Measurements from ENCODE around the gene CAPN8.

The CAPN8 gene

GRCh38 chr1:223665592-223666312 is at the start of gene CAPN8:
CAPN8 (minus strand) TSS chr1:223665701; CDS start chr1:223665646, 55 bp downstream.
- DNase-seq (ENCODE audit: low spot score) (no peak), FAIRE-seq (no peak)

- no peak for FAIRE-seq
- peak; percentile 74 for DNase-seq (ENCODE audit: low spot score)
Observed at GRCh38 chr1:223714849-223715603, 49.5 kb upstream of the CAPN8 start.

- DNase-seq (ENCODE audit: low spot score) (no peak), FAIRE-seq (no peak)
Observed at GRCh38 chr1:223714421-223714724, 48.9 kb upstream of the CAPN8 start.

- FAIRE-seq = no peak
Observed at GRCh38 chr1:223713546-223714420, 48.3 kb upstream of the CAPN8 start.

GRCh38 chr1:223712850-223713474 is 47.5 kb upstream of the CAPN8 start:
- FAIRE-seq (no peak), DNase-seq (ENCODE audit: low spot score) (no peak)

More at GRCh38 chr1:223713546-223714420, 48.3 kb upstream of the CAPN8 start:
- no peak for DNase-seq (ENCODE audit: low spot score)

DNA sequence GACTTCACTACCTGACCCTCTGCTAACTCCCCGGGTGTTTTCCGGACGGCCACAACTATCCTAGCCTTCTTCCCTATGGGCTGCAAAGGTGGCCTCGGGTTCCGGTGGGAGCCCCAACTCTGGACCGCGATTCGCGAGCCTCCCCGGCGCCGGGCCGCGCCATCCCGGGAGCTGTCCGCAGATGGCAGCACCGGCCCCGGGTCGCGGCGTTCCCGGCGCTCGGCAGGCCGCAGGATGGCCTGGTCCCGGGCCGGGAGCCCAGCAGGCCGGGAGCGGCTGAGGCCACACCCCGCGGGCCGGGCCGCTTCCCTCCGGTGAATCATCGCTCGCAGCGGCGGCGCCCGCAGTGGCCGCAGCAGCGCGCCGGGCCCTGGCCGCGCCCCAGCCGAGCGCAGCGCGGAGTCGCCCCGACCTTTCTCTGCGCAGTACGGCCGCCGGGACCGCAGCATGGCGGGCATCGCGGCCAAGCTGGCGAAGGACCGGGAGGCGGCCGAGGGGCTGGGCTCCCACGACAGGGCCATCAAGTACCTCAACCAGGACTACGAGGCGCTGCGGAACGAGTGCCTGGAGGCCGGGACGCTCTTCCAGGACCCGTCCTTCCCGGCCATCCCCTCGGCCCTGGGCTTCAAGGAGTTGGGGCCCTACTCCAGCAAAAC is 46.8 kb upstream of the CAPN8 start, which contains the start of gene CAPN2:
TSS of gene CAPN2 (plus strand) at position 346 of the 656 bp plus-strand sequence. CDS start at position 448, 102 bp downstream.
- FAIRE-seq = no peak
- peak; percentile 87 for DNase-seq (ENCODE audit: low spot score)

GRCh38 chr1:223711747-223712193 is 46.3 kb upstream of the CAPN8 start:
- no peak for FAIRE-seq
- DNase-seq (ENCODE audit: low spot score) = no peak

DNA sequence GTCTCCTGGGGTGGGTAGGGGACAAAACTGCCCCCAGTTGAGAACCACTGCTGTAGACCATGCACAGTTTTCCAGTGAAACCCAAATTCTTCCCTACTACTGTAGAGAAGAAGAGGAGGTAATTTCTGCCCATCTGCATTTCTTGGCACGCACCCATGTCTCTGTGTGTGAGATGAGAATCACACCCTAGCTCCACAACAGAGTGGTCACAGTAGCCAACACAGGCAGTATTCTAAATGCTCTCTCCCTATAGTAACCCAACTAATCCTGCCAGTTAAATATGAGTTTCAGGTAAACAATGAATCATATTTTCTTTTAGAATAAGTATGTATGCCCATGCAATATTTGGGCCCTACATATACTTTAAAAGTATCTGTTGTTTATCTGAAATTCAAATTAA is 45.7 kb upstream of the CAPN8 start:
- DNase-seq (ENCODE audit: low spot score) (no peak), FAIRE-seq (no peak)

DNA sequence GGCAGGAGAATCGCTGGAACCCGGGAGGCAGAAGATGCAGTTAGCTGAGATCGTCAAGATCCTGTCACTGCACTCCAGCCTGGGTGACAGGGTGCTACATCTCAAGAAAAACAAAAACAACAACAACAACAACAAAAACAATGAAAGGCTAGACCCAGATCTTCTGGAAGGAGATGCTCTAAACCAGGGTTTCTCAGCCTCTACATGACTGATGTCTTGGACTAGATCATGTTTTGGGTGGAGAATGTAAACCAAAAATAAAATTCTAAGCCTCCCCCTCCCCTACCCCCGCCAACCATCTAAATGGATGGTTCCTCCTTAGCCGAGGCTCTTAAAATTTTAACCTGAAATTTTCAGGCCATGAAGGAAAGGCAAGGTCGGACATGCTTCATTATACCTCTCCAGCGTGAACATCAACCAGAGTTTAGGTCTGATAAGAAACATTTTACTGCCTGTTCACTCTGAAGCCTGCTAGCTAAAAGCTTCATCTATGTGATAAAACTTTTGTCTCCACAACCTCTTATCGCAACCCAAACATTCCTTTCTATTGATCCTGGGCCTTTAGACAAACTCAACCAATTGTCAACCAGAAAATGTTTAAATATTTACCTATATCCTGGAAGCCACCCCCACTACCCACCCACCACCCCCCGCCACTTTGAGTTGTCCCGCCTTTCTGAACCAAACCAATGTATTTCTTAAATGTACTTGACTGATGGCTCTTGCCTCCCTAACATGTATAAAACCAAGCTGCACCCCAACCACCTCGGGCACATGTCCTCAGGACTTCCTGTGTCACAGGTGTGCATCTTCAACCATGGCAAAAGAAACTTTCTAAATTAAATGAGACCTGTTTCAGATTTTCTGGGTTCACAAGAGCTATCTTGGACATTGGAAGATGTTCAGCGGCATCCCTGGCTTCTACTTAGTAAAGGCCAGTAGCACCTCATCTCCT is 45.0 kb upstream of the CAPN8 start:
- DNase-seq (ENCODE audit: low spot score) (no peak), FAIRE-seq (no peak)

DNA sequence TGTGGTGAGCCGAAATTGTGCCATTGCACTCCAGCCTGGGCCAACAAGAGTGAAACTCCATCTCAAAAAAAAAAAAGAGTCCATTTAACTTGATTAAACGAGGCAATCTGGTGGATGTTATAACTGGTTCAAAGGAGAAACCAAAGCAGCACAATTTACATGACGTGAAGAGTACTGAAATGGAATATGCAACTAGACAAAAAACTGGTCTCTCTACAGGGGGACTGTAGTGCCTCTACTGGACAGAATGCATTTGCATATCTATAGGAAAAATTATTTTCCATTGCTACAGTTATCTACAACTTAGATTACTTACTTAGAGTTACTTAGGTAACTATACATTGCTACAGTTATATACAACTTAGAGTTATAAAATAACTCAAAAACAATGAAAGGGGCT is 44.1 kb upstream of the CAPN8 start:
- DNase-seq (ENCODE audit: low spot score) (no peak), FAIRE-seq (no peak)

DNA sequence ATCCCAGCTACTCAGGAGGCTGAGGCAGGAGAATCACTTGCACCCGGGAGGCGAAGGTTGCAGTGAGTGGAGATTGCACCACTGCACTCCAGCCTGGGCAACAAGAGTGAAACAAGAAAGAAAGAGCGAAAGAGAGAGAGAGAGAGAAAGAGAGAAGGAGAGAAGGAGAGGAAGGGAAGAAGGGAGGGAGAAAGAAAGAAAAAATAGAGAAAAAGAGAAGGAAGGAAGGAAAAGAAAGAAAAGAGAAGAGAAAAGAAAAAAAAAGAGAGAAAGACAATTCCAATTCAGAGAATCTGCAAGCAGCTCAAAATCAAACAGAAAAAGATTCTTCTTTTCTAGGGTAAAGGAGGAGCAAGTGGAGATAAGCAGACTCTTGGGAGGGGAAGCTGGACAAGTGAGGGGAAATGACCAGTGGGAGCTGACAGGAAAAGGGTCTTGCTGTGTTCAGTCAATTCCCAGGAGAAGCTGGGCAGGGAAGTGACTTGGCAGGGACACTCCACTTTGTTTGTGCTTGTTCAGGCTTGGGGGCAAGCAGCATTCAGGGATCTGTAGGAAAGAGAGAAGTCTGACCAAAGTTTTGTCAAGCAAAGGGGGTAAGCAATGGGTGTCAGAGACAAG is 43.3 kb upstream of the CAPN8 start:
- no peak for DNase-seq (ENCODE audit: low spot score)
- no peak for FAIRE-seq

DNA sequence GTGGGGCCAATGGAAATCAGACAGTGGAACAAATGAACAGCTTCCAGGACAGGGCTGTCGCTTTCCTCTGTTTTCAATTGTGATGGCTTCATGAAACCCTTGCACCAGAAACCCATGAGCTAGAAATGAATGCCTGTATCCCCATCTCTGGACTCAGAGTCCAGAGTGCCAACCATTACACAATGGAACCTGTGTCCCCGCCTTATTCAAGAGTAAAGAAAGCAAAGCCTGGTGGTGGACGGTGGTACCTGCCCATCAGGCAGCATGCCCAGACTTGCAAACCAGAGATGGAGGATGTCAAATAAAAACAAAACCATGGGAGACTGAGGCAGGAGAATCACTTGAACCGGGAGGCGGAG is 42.5 kb upstream of the CAPN8 start:
- FAIRE-seq (no peak), DNase-seq (ENCODE audit: low spot score) (no peak)

DNA sequence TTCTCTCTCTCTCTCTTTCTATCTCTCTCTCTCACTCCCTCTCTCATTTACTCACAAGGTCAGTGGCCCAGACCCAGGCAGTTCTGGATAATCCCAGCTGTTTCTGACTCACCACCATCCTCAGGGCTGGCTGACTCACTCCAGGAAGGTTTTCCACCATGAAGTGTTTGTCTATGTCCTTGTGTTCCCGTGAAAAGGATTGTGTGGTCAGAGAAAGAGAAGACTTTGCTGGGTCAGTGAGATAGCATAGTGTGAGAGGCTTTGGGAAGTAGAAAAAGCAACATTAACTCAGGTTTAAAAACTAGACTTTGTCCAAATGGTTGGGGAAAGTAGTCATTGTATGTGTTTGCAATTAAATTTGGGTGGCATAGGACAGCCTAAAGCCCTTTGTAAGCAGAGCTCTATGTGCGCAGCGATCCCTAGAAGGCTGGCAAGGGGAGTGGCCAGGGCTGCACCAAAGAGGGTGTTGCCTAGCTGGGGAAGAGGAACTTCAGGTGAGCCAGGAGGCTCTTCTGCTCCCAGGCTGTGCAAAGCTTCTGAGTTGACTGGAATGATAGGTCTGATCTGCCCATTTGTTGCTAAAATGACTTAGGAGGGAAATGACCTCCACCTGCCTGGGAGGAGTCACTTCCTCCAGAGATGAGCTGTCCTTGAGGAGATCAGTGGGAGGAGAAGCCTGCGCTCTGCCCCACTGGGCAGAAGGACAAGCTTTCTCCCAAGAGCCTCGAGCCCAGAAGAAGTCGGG is 41.9 kb upstream of the CAPN8 start:
- DNase-seq (ENCODE audit: low spot score) = peak; percentile 81
- no peak for FAIRE-seq

DNA sequence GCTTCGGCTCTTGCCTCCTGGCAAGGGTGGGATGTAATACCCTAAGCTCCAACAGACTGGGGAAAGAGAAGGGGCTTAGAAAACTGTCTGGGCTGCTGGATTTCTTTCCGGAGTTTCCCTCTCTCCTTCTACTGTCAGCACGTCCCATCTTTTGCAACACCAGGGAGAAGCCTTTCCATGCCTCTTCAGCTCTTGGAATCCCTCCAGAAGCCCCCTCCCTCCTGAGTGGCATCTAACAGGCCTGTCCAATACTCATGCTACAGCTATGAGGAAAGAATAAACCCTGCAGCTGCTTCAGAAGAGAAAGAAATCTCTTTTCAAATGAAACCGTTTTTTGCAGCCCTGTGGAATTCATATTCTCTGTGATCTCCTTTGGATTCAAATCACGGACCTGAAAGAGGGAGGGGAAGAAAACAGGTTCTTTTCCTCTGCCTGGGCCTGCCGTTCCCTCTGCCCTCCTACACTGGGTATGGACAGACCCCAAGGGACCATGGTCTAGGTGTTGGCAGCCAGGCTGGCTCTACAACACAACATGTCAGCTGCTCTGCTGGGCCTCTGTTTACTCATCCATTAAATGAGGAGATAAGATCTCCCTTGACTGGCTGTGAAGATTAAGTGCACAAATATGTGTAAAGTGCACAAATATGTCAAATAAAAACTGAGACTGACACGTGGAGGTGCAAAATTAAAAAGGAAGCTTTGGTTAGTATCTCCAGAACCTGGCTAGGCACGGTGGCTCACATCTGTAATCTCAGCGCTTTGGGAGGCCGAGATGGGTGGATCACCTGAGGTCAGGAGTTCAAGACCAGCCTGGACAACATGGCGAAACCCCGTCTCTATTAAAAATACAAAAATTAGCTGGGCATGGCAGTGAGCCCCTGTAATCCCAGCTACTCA is 40.8 kb upstream of the CAPN8 start:
- no peak for DNase-seq (ENCODE audit: low spot score)
- FAIRE-seq = no peak

- DNase-seq (ENCODE audit: low spot score) = no peak
- FAIRE-seq = no peak
Observed at GRCh38 chr1:223704921-223705878, 39.7 kb upstream of the CAPN8 start.

GRCh38 chr1:223703668-223704013 is 38.1 kb upstream of the CAPN8 start:
- DNase-seq (ENCODE audit: low spot score) = no peak
- no peak for FAIRE-seq

All from urothelium cell line (cell line).